SHP77 treated with DMSO at 0.1 percent for 48 hours (cell line): Measurements from ENCODE around the gene ADARB2.
A peak's percentile ranks its signal among the peaks of the same experiment; 100 is the strongest.

ENCODE experiments used
- DNase-seq: peaks from one replicate; lab custom pipeline; 2025; lab: John Stamatoyannopoulos, UW

The ADARB2 gene

GRCh38 chr10:1187855-1188557, 549.3 kb downstream of the ADARB2 start:
- peak; percentile 82 for DNase-seq

- peak; percentile 88 for DNase-seq
Measured at GRCh38 chr10:1187151-1187854, 550.0 kb downstream of the ADARB2 start.

GRCh38 chr10:1186683-1186990, 550.7 kb downstream of the ADARB2 start:
- no peak for DNase-seq

GRCh38 chr10:1185911-1186682, 551.2 kb downstream of the ADARB2 start:
- no peak for DNase-seq

- DNase-seq = no peak
Measured at GRCh38 chr10:1184541-1185430, 552.5 kb downstream of the ADARB2 start.

- no peak for DNase-seq
Measured at GRCh38 chr10:1183701-1184100, 553.6 kb downstream of the ADARB2 start.

- peak; percentile 95 for DNase-seq
Measured at GRCh38 chr10:1183033-1183396, 554.3 kb downstream of the ADARB2 start.

GRCh38 chr10:1182280-1183032, 554.9 kb downstream of the ADARB2 start:
- no peak for DNase-seq

GRCh38 chr10:1180836-1181235, 556.5 kb downstream of the ADARB2 start:
- DNase-seq = no peak

- DNase-seq = no peak
Measured at GRCh38 chr10:1180071-1180730, 557.1 kb downstream of the ADARB2 start.

- DNase-seq = no peak
Measured at GRCh38 chr10:1179346-1180070, 557.8 kb downstream of the ADARB2 start.

- no peak for DNase-seq
Measured at GRCh38 chr10:1178506-1178905, 558.8 kb downstream of the ADARB2 start.

- DNase-seq = no peak
Measured at GRCh38 chr10:1177936-1178335, 559.4 kb downstream of the ADARB2 start.

- DNase-seq = no peak
Measured at GRCh38 chr10:1175956-1176565, 561.3 kb downstream of the ADARB2 start.

GRCh38 chr10:1174022-1174421, 563.3 kb downstream of the ADARB2 start:
- no peak for DNase-seq

- no peak for DNase-seq
Measured at GRCh38 chr10:1173091-1173490, 564.2 kb downstream of the ADARB2 start.

- no peak for DNase-seq
Measured at GRCh38 chr10:1172256-1172984, 564.9 kb downstream of the ADARB2 start.

GRCh38 chr10:1171586-1171985, 565.7 kb downstream of the ADARB2 start:
- no peak for DNase-seq

GRCh38 chr10:1171182-1171581, 566.1 kb downstream of the ADARB2 start:
- DNase-seq = no peak
